Measurements from ENCODE around the gene PTX4. TPM values are rescaled to one million over a fixed set of nuclear protein-coding genes. Genes with fewer than 3 reads are reported as not detected.

The PTX4 gene
- total RNA-seq, 1 experiment from 2014 or later, result not detected

DNA sequence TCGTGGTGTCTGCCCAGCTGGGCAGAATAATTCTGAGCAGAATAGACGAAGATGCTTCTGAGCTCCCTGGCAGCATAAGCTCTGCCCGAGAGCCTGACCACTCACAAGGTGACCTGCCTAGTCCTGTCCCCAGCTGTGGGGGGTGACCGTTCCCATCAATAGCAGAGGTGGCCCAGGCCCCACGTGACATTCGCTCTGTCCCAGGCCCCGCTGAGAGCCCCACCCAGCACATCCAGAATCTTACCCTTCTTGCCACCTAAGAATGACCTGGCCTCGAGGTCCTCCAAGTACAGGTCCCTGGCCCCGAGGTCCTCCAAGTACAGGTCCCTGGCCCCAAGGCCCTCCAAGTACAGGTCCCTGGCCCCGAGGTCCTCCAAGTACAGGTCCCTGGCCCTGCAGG, 44.0 kb upstream of the PTX4 start:
- Histone ChIP-seq H3K4me2 (ENCODE audit: insufficient read depth, insufficient read length, low read length) (no peak overlapping the region), H3K18ac (ENCODE audit: insufficient read length, low read depth, low read length) (no peak overlapping the region), H2BK20ac (ENCODE audit: low read depth, low read length, poor library complexity, severe bottlenecking) (no peak overlapping the region), H3K79me1 (ENCODE audit: insufficient read depth, low read depth, low read length, poor library complexity, severe bottlenecking) (no peaks in the 10 kb centered on the region), H3K23me2 (ENCODE audit: insufficient read length, low read depth, low read length, poor library complexity, severe bottlenecking) (no peaks in the 10 kb centered on the region), H2AFZ (ENCODE audit: low read length) (no peak overlapping the region), H3K14ac (ENCODE audit: insufficient read depth, low read length) (no peak overlapping the region), H3K9me3 (ENCODE audit: control insufficient read depth, low read depth, low read length) (no peaks in the 10 kb centered on the region), H2BK120ac (ENCODE audit: low read depth, low read length, poor library complexity, severe bottlenecking) (no peak overlapping the region), H3K9ac (ENCODE audit: extremely low read depth, insufficient read length, low read length) (no peak overlapping the region), H4K5ac (ENCODE audit: insufficient read length, low read depth, low read length) (no peak overlapping the region), H3T11ph (ENCODE audit: low read length) (no peak overlapping the region), H3K23ac (ENCODE audit: insufficient read length, low read depth, low read length) (no peak overlapping the region), H4K20me1 (ENCODE audit: control insufficient read depth, insufficient read depth, insufficient read length) (no peaks in the 10 kb centered on the region), H3K79me2 (ENCODE audit: insufficient read depth, low read length) (no peaks in the 10 kb centered on the region), H3K27ac (ENCODE audit: insufficient read length, low read depth, low read length) (no peak overlapping the region), H3K27me3 (ENCODE audit: insufficient read depth, low read length) (no peaks in the 10 kb centered on the region; the same call in 1 of the 2 replicates), H3K56ac (ENCODE audit: insufficient read length, low read depth, low read length) (no peak overlapping the region), H2BK5ac (ENCODE audit: insufficient read length, low read length) (no peak overlapping the region), H3K4me1 (ENCODE audit: insufficient read depth, low read length) (no peaks in the 10 kb centered on the region), H2AK5ac (ENCODE audit: insufficient read length, low read length) (no peak overlapping the region), H3K4ac (ENCODE audit: low read depth, low read length) (no peak overlapping the region), H4K91ac (ENCODE audit: insufficient read length, low read depth, low read length) (no peak overlapping the region), H4K8ac (replicated peaks; ENCODE audit: insufficient read length, low read depth, low read length) (no peak overlapping the region), H2BK15ac (ENCODE audit: low read depth, low read length) (no peak overlapping the region), H2BK12ac (ENCODE audit: insufficient read length, low read depth, low read length) (no peak overlapping the region)
- H3K27ac Mint-ChIP-seq, result no peak overlapping the region
- no peaks in the 10 kb centered on the region for H3K36me3 Mint-ChIP-seq (ENCODE audit: insufficient read depth in 1 of 3, low read depth in 3 of 3)
- WGBS (ENCODE audit: extremely low coverage, insufficient read length, low lambda C conversion rate), result no CpG with 5 or more reads among the region's 10 CpGs
- H3K4me1 Mint-ChIP-seq, result no peaks in the 10 kb centered on the region; a peak in 1 of 4 replicates
- no peaks in the 10 kb centered on the region for H3K9me3 Mint-ChIP-seq
- TF ChIP-seq, protein P1, sequence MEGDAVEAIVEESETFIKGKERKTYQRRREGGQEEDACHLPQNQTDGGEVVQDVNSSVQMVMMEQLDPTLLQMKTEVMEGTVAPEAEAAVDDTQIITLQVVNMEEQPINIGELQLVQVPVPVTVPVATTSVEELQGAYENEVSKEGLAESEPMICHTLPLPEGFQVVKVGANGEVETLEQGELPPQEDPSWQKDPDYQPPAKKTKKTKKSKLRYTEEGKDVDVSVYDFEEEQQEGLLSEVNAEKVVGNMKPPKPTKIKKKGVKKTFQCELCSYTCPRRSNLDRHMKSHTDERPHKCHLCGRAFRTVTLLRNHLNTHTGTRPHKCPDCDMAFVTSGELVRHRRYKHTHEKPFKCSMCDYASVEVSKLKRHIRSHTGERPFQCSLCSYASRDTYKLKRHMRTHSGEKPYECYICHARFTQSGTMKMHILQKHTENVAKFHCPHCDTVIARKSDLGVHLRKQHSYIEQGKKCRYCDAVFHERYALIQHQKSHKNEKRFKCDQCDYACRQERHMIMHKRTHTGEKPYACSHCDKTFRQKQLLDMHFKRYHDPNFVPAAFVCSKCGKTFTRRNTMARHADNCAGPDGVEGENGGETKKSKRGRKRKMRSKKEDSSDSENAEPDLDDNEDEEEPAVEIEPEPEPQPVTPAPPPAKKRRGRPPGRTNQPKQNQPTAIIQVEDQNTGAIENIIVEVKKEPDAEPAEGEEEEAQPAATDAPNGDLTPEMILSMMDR (conservative IDR thresholded peaks at IDR 0.05), result no peak
- H3K4me3 Mint-ChIP-seq, result no peak overlapping the region
- no peak for DNase-seq
- H3K27me3 Mint-ChIP-seq (ENCODE audit: low read depth), result no peaks in the 10 kb centered on the region

Data from H9 (cell line).